ENCODE data around the gene MYH4. TPM values are rescaled to one million over a fixed set of nuclear protein-coding genes. Genes with fewer than 3 reads are reported as not detected.

Gene MYH4
- polyA plus RNA-seq, 2 donors = not detected

DNA sequence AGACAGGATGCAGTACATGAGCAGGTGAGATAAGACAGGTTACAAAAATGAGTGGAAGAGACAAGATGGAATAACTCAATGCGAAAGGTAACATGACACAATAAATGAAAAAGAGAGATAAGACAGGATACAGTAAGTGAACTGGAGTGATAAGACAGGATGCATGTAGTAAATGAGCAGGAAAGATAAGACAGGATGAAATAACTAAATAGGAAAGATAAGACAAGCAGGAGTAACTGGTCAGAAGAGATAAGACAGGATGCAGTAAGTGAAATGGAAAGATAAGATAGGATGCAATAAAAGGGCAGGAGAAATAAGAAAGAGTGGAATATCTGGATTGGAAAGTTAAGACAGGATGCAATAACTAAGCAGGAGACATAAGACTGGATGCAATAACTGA, 8.3 kb upstream of the MYH4 start:
- Histone ChIP-seq H3K27ac (ENCODE audit: low read depth in 2 of 2, low read length in 1 of 2) (no peak overlapping the region), H3K36me3 (ENCODE audit: control insufficient read depth in 2 of 2, insufficient read depth in 2 of 2, low read length in 1 of 2) (no peaks in the 10 kb centered on the region), H3K9me3 (ENCODE audit: control insufficient read depth in 2 of 2, insufficient read depth in 1 of 2, low read depth in 1 of 2, low read length in 1 of 2) (no peaks in the 10 kb centered on the region), H3K27me3 (ENCODE audit: control insufficient read depth in 1 of 2, insufficient read depth in 2 of 2, low read length in 2 of 2) (no peaks in the 10 kb centered on the region), H3K4me3 (ENCODE audit: low read depth in 1 of 2, low read length in 2 of 2) (no peak overlapping the region), H3K4me1 (ENCODE audit: control insufficient read depth in 2 of 2, insufficient read depth in 2 of 2, low read length in 1 of 2) (no peaks in the 10 kb centered on the region)
- WGBS, 2 donors = 39 to 65% methylated on average over 1 of the region's 1 CpG

DNA sequence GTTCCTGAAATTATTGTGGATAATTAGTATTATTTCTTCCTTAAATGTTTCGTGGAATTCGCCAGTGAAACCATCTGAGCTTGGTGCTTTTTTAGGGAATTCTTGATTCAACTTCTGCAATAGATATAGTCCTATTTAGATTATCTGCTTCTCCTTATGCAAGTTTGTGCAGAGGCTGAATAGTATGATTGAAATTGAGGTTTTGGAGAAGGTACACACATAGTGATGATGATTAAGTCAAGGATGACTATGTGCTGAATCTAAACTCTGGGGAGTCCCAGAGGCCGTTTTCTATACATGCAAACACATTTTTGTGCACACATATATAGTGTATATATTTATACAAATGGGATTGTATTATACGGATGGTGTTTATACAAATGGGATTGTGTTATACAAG, 5.2 kb upstream of the MYH4 start:
- Histone ChIP-seq H3K9me3 (ENCODE audit: control insufficient read depth in 2 of 2, insufficient read depth in 1 of 2, low read depth in 1 of 2, low read length in 1 of 2) (no peaks in the 10 kb centered on the region), H3K4me3 (ENCODE audit: low read depth in 1 of 2, low read length in 2 of 2) (no peak overlapping the region), H3K27ac (ENCODE audit: low read depth in 2 of 2, low read length in 1 of 2) (no peak overlapping the region), H3K4me1 (ENCODE audit: control insufficient read depth in 2 of 2, insufficient read depth in 2 of 2, low read length in 1 of 2) (no peaks in the 10 kb centered on the region), H3K36me3 (ENCODE audit: control insufficient read depth in 2 of 2, insufficient read depth in 2 of 2, low read length in 1 of 2) (no peaks in the 10 kb centered on the region), H3K27me3 (ENCODE audit: control insufficient read depth in 1 of 2, insufficient read depth in 2 of 2, low read length in 2 of 2) (no peaks in the 10 kb centered on the region)
- WGBS, 2 donors = 69 to 71% methylated on average over 4 of the region's 4 CpGs

DNA sequence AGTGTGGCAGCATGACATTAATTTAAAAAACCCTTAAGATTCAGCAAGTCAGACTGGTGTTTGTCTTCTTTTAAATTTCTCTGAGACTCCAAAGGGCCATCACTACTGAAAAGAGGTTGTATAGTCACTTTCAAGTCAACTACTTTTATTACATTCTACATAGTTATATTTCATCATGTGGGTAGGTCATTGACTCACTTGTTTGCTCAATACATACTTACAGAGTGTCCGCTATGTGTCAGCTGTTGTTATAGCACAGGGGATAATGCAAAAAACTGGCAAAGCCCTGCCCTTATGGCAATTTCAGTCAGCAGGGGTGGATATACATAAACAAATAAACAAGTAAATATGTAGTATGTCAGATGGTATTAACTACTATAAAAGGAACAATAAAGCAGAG, 2.5 kb upstream of the MYH4 start:
- 87 to 97% methylated on average over 1 of the region's 1 CpG for WGBS, 2 donors
- no peak overlapping the region for H3K4me3 ChIP-seq (ENCODE audit: low read depth in 1 of 2, low read length in 2 of 2)
- H3K4me1 ChIP-seq (ENCODE audit: control insufficient read depth in 2 of 2, insufficient read depth in 2 of 2, low read length in 1 of 2) = no peaks in the 10 kb centered on the region
- H3K27me3 ChIP-seq (ENCODE audit: control insufficient read depth in 1 of 2, insufficient read depth in 2 of 2, low read length in 2 of 2) = no peaks in the 10 kb centered on the region
- no peaks in the 10 kb centered on the region for H3K9me3 ChIP-seq (ENCODE audit: control insufficient read depth in 2 of 2, insufficient read depth in 1 of 2, low read depth in 1 of 2, low read length in 1 of 2)
- no peaks in the 10 kb centered on the region for H3K36me3 ChIP-seq (ENCODE audit: control insufficient read depth in 2 of 2, insufficient read depth in 2 of 2, low read length in 1 of 2)
- H3K27ac ChIP-seq (ENCODE audit: low read depth in 2 of 2, low read length in 1 of 2) = no peak overlapping the region

DNA sequence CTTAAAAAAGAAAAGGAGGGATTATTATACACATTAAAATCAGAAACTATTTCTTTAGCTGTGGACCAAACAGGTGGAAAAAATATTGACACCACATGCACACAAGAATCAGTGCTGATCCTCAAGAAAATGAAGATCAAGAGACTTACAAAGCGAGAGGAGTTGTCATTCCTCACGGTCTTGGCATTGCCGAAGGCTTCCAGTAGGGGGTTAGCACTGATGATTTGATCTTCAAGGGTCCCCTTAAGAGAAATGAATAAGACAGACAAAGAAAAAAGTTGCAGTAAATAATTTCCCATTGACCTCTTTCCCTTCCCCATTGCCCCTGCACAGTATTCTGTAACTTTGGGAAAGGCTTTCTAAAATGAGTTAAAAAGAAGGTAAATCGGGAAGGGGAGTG, 6.0 kb downstream of the MYH4 start:
- H3K9me3 ChIP-seq (ENCODE audit: control insufficient read depth in 2 of 2, insufficient read depth in 1 of 2, low read depth in 1 of 2, low read length in 1 of 2) = no peaks in the 10 kb centered on the region
- no peaks in the 10 kb centered on the region for H3K36me3 ChIP-seq (ENCODE audit: control insufficient read depth in 2 of 2, insufficient read depth in 2 of 2, low read length in 1 of 2)
- WGBS, 2 donors = 73 to 79% methylated on average over 4 of the region's 4 CpGs

DNA sequence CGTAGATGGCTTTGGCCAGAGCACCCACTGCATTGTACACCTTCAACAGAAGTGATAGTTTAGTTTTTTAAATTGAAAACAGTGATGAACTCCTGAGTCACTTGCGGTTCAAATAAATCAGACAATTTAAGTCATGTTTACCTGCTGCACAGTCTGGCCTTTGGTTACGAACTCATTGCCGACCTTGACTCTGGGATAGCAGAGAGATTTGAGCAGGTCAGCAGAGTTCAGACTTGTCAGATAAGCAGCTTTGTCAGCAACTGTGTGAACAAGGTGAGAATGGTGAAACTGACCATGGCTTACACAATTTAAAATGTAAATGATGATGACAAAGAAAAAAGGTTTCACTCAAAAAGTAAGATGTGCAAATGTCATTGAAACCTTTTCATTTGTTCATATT, 9.3 kb downstream of the MYH4 start:
- Histone ChIP-seq H3K27me3 (ENCODE audit: control insufficient read depth in 1 of 2, insufficient read depth in 2 of 2, low read length in 2 of 2) (no peaks in the 10 kb centered on the region), H3K27ac (ENCODE audit: low read depth in 2 of 2, low read length in 1 of 2) (no peak overlapping the region), H3K4me3 (ENCODE audit: low read depth in 1 of 2, low read length in 2 of 2) (no peak overlapping the region), H3K36me3 (ENCODE audit: control insufficient read depth in 2 of 2, insufficient read depth in 2 of 2, low read length in 1 of 2) (no peaks in the 10 kb centered on the region), H3K4me1 (ENCODE audit: control insufficient read depth in 2 of 2, insufficient read depth in 2 of 2, low read length in 1 of 2) (no peaks in the 10 kb centered on the region), H3K9me3 (ENCODE audit: control insufficient read depth in 2 of 2, insufficient read depth in 1 of 2, low read depth in 1 of 2, low read length in 1 of 2) (no peaks in the 10 kb centered on the region)
- 55 to 60% methylated on average over 4 of the region's 4 CpGs for WGBS, 2 donors

More for the DNA sequence above, 6.0 kb downstream of the MYH4 start:
- H3K27ac ChIP-seq (ENCODE audit: low read depth in 2 of 2, low read length in 1 of 2) = no peak overlapping the region
- H3K4me3 ChIP-seq (ENCODE audit: low read depth in 1 of 2, low read length in 2 of 2) = no peak overlapping the region
- no peaks in the 10 kb centered on the region for H3K27me3 ChIP-seq (ENCODE audit: control insufficient read depth in 1 of 2, insufficient read depth in 2 of 2, low read length in 2 of 2)
- no peaks in the 10 kb centered on the region for H3K4me1 ChIP-seq (ENCODE audit: control insufficient read depth in 2 of 2, insufficient read depth in 2 of 2, low read length in 1 of 2)

DNA sequence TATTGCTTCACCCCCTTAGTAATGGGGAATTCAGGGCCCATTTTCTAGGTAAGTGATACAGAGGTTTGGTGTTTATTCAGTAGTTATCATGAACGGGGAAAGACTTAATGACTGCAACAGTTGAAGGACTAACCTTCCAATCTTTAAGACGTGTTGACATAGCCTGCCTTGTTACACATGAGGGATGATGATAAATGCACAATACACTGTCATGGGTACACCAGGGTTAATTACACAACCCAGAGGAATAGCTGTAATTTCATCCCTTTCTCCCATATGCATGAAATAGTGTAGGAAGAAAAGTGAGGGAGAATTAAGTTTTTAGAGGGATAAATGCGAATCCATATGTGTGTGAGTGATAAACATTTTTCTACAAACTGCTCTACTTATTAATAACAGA, 10.7 kb downstream of the MYH4 start:
- H3K36me3 ChIP-seq (ENCODE audit: control insufficient read depth in 2 of 2, insufficient read depth in 2 of 2, low read length in 1 of 2) = no peaks in the 10 kb centered on the region
- 38 to 42% methylated on average over 3 of the region's 3 CpGs for WGBS, 2 donors
- H3K4me3 ChIP-seq (ENCODE audit: low read depth in 1 of 2, low read length in 2 of 2) = no peak overlapping the region
- no peaks in the 10 kb centered on the region for H3K4me1 ChIP-seq (ENCODE audit: control insufficient read depth in 2 of 2, insufficient read depth in 2 of 2, low read length in 1 of 2)
- H3K9me3 ChIP-seq (ENCODE audit: control insufficient read depth in 2 of 2, insufficient read depth in 1 of 2, low read depth in 1 of 2, low read length in 1 of 2) = no peaks in the 10 kb centered on the region
- no peak overlapping the region for H3K27ac ChIP-seq (ENCODE audit: low read depth in 2 of 2, low read length in 1 of 2)
- no peaks in the 10 kb centered on the region for H3K27me3 ChIP-seq (ENCODE audit: control insufficient read depth in 1 of 2, insufficient read depth in 2 of 2, low read length in 2 of 2)

DNA sequence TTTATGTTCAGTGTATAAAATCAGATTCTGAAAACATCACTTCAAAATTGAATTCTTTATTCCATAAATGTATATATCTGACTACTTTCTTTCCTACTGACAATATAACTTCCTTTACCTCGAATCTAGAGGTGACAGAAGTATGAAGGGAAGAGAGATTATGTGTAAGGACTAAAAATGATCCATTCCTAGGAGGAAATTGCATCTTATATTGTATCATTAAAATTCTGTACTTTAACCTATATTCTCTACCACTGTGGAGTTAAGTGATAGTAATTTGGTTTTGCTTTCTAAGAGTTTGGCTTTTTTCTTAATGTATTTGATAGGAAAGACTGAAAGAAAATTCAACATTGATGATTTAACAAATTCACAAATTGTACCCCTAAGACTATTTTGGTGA, 11.4 kb downstream of the MYH4 start:
- 10 to 17% methylated on average over 1 of the region's 1 CpG for WGBS, 2 donors

DNA sequence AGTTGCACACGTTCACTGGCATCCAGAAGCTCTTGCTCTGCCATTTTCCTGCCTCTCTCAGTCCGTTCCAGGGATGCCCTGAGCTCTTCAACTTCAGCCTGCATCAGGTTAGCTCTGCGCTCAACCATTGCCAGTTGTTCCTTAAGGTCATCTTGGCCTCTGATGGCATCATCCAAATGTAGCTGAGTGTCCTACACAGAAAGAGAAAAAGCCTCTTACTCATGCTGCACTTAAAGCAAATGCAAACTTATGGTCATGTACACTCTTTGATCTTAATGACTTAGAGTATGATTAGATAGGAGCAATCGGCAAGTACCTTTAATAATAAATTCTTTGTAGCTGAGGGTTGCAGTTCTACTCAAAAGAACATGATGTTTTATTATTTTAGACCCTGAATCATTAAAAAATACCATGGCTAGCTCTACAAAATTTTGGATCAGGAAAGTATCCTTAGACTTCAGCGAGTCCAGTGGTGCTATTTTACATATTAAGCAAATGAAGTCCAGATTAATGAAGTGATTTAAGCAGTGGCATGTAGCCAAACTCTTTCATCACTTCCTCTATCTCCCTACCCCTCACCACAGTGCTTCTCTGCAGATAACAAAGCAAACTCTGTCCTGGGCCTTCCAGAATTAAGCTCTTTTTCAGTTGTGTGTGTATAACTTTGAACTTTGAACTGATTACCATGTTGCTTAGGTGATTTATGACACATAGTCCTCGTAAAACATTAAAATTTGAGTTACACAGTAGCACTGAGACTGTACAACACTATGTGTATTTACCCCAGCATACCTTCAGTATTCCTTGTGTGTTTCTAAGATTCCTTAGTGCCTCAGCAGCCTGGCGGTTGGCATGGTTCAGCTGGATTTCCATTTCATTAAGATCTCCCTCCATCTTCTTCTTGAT, 22.1 kb downstream of the MYH4 start:
- H3K4me3 ChIP-seq (ENCODE audit: low read depth in 1 of 2, low read length in 2 of 2) = no peak overlapping the region
- WGBS, 2 donors = 60 to 68% methylated on average over 7 of the region's 7 CpGs
- H3K9me3 ChIP-seq (ENCODE audit: control insufficient read depth in 2 of 2, insufficient read depth in 1 of 2, low read depth in 1 of 2, low read length in 1 of 2) = no peaks in the 10 kb centered on the region
- no peak overlapping the region for H3K27ac ChIP-seq (ENCODE audit: low read depth in 2 of 2, low read length in 1 of 2)
- no peaks in the 10 kb centered on the region for H3K36me3 ChIP-seq (ENCODE audit: control insufficient read depth in 2 of 2, insufficient read depth in 2 of 2, low read length in 1 of 2)
- H3K27me3 ChIP-seq (ENCODE audit: control insufficient read depth in 1 of 2, insufficient read depth in 2 of 2, low read length in 2 of 2) = no peaks in the 10 kb centered on the region
- no peaks in the 10 kb centered on the region for H3K4me1 ChIP-seq (ENCODE audit: control insufficient read depth in 2 of 2, insufficient read depth in 2 of 2, low read length in 1 of 2)

More for the DNA sequence above, 11.4 kb downstream of the MYH4 start:
- Histone ChIP-seq H3K27me3 (ENCODE audit: control insufficient read depth in 1 of 2, insufficient read depth in 2 of 2, low read length in 2 of 2) (no peaks in the 10 kb centered on the region), H3K36me3 (ENCODE audit: control insufficient read depth in 2 of 2, insufficient read depth in 2 of 2, low read length in 1 of 2) (no peaks in the 10 kb centered on the region), H3K4me3 (ENCODE audit: low read depth in 1 of 2, low read length in 2 of 2) (no peak overlapping the region), H3K27ac (ENCODE audit: low read depth in 2 of 2, low read length in 1 of 2) (no peak overlapping the region), H3K4me1 (ENCODE audit: control insufficient read depth in 2 of 2, insufficient read depth in 2 of 2, low read length in 1 of 2) (no peaks in the 10 kb centered on the region), H3K9me3 (ENCODE audit: control insufficient read depth in 2 of 2, insufficient read depth in 1 of 2, low read depth in 1 of 2, low read length in 1 of 2) (no peaks in the 10 kb centered on the region)

DNA sequence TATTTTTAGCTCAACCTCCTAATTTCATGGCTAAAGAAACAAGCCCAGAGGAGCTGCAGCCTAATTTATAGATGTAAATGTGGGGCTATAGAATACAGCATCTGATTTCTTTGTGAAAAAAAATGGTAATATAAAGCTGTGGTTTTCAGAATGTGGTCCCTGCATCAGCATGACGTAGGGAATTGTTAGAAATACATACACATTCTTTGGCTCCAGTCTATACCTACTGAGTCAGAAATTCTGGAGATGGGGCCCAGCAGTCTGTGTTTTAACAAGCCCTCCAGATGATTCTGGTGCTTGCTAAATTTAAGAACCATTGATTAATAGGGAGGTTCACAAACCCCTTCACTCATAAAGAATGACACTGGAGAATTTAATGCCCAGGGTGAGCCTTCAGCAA, 29.5 kb downstream of the MYH4 start:
- 49 to 75% methylated on average over 1 of the region's 1 CpG for WGBS, 2 donors
- H3K4me1 ChIP-seq (ENCODE audit: control insufficient read depth in 2 of 2, insufficient read depth in 2 of 2, low read length in 1 of 2) = no peaks in the 10 kb centered on the region

DNA sequence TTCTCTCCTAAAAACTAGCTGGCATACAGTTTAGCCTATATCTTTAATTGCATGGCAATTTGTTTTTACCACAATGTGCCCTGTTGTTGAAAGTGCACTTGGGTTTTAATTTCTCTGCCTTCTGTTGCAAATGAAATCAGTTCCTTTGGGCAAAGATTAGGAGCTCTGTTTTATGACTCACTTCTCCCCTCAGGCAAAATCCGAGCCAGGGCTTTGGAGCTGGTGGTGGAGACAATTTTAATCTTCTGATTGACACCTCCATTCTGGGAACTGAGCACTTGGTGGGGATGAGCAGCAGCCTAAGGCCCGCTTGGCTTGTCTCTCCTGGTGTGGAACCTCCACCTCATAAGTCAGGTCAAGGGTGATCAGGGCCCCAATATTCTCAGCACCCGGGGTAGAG, 34.3 kb downstream of the MYH4 start:
- H3K4me3 ChIP-seq (ENCODE audit: low read depth in 1 of 2, low read length in 2 of 2) = no peak overlapping the region
- no peaks in the 10 kb centered on the region for H3K4me1 ChIP-seq (ENCODE audit: control insufficient read depth in 2 of 2, insufficient read depth in 2 of 2, low read length in 1 of 2)
- H3K27me3 ChIP-seq (ENCODE audit: control insufficient read depth in 1 of 2, insufficient read depth in 2 of 2, low read length in 2 of 2) = no peaks in the 10 kb centered on the region
- H3K36me3 ChIP-seq (ENCODE audit: control insufficient read depth in 2 of 2, insufficient read depth in 2 of 2, low read length in 1 of 2) = no peaks in the 10 kb centered on the region
- H3K9me3 ChIP-seq (ENCODE audit: control insufficient read depth in 2 of 2, insufficient read depth in 1 of 2, low read depth in 1 of 2, low read length in 1 of 2) = no peaks in the 10 kb centered on the region
- 58 to 66% methylated on average over 3 of the region's 3 CpGs for whole genome bisulfite sequencing, 2 donors
- H3K27ac ChIP-seq (ENCODE audit: low read depth in 2 of 2, low read length in 1 of 2) = no peak overlapping the region

More for the DNA sequence above, 29.5 kb downstream of the MYH4 start:
- Histone ChIP-seq H3K4me3 (ENCODE audit: low read depth in 1 of 2, low read length in 2 of 2) (no peak overlapping the region), H3K36me3 (ENCODE audit: control insufficient read depth in 2 of 2, insufficient read depth in 2 of 2, low read length in 1 of 2) (no peaks in the 10 kb centered on the region), H3K27me3 (ENCODE audit: control insufficient read depth in 1 of 2, insufficient read depth in 2 of 2, low read length in 2 of 2) (no peaks in the 10 kb centered on the region), H3K9me3 (ENCODE audit: control insufficient read depth in 2 of 2, insufficient read depth in 1 of 2, low read depth in 1 of 2, low read length in 1 of 2) (no peaks in the 10 kb centered on the region), H3K27ac (ENCODE audit: low read depth in 2 of 2, low read length in 1 of 2) (no peak overlapping the region)
